ENCODE results near the gene MED19.
"Not testable (repeated sequence)": the region's sequence is repeated elsewhere in the genome, so short reads cannot be mapped to it uniquely, and the experiment has no call there.

The MED19 gene

GRCh38 chr11:57709802-57710367, 2.1 kb downstream of the MED19 start:
- Histone ChIP-seq H3K4me2 (ENCODE audit: low read length) (no peak overlapping the region), H3K79me2 (peaks cover 28% of the 10 kb centered on the region), H3K36me3 (ENCODE audit: control insufficient read depth, insufficient read depth, low read length) (no peaks in the 10 kb centered on the region), H3K4me3 (ENCODE audit: low read depth, low read length) (no peak overlapping the region), H3K4me1 (peaks cover 6% of the 10 kb centered on the region), H3K9ac (no peak overlapping the region), H3K27me3 (ENCODE audit: control insufficient read depth, insufficient read depth, low read length) (no peaks in the 10 kb centered on the region), H3K27ac (no peak overlapping the region), H3K9me3 (ENCODE audit: control insufficient read depth, low read length) (no peaks in the 10 kb centered on the region), H2AFZ (no peak overlapping the region)
- TF ChIP-seq CTCF (IDR thresholded peaks at IDR 0.05): no peak

- not testable (repeated sequence) for H3K27me3 ChIP-seq (ENCODE audit: control insufficient read depth, insufficient read depth, low read length); H3K27ac ChIP-seq; H3K9me3 ChIP-seq (ENCODE audit: control insufficient read depth, low read length); H3K4me1 ChIP-seq; H3K4me2 ChIP-seq (ENCODE audit: low read length); H3K4me3 ChIP-seq (ENCODE audit: low read depth, low read length); H3K36me3 ChIP-seq (ENCODE audit: control insufficient read depth, insufficient read depth, low read length); H3K79me2 ChIP-seq; H2AFZ ChIP-seq; H3K9ac ChIP-seq
Measured at GRCh38 chr11:57705432-57705831, 6.6 kb downstream of the MED19 start.

GRCh38 chr11:57704932-57705331, 7.1 kb downstream of the MED19 start:
- H3K4me1 ChIP-seq: no peaks in the 10 kb centered on the region
- no peak for TF ChIP-seq CTCF (IDR thresholded peaks at IDR 0.05)

GRCh38 chr11:57703341-57703740, 8.7 kb downstream of the MED19 start:
- TF ChIP-seq CTCF (IDR thresholded peaks at IDR 0.05): no peak
- Histone ChIP-seq H3K27me3 (ENCODE audit: control insufficient read depth, insufficient read depth, low read length) (no peaks in the 10 kb centered on the region), H3K9me3 (ENCODE audit: control insufficient read depth, low read length) (no peaks in the 10 kb centered on the region), H3K9ac (no peak overlapping the region), H3K79me2 (no peaks in the 10 kb centered on the region), H3K4me1 (no peaks in the 10 kb centered on the region), H3K4me3 (ENCODE audit: low read depth, low read length) (no peak overlapping the region), H3K36me3 (ENCODE audit: control insufficient read depth, insufficient read depth, low read length) (no peaks in the 10 kb centered on the region), H3K27ac (no peak overlapping the region), H3K4me2 (ENCODE audit: low read length) (no peak overlapping the region), H2AFZ (no peak overlapping the region)

More at GRCh38 chr11:57704932-57705331, 7.1 kb downstream of the MED19 start:
- no peaks in the 10 kb centered on the region for H3K79me2 ChIP-seq
- no peak overlapping the region for H2AFZ ChIP-seq
- no peaks in the 10 kb centered on the region for H3K36me3 ChIP-seq (ENCODE audit: control insufficient read depth, insufficient read depth, low read length)
- H3K27ac ChIP-seq: no peak overlapping the region
- no peaks in the 10 kb centered on the region for H3K9me3 ChIP-seq (ENCODE audit: control insufficient read depth, low read length)
- H3K27me3 ChIP-seq (ENCODE audit: control insufficient read depth, insufficient read depth, low read length): no peaks in the 10 kb centered on the region
- no peak overlapping the region for H3K4me3 ChIP-seq (ENCODE audit: low read depth, low read length)
- H3K4me2 ChIP-seq (ENCODE audit: low read length): no peak overlapping the region
- H3K9ac ChIP-seq: no peak overlapping the region

GRCh38 chr11:57700425-57700824, 11.6 kb downstream of the MED19 start:
- Histone ChIP-seq H3K27me3 (ENCODE audit: control insufficient read depth, insufficient read depth, low read length) (no peaks in the 10 kb centered on the region), H3K4me3 (ENCODE audit: low read depth, low read length) (no peak overlapping the region), H2AFZ (no peak overlapping the region), H3K79me2 (no peaks in the 10 kb centered on the region), H3K9ac (no peak overlapping the region), H3K36me3 (ENCODE audit: control insufficient read depth, insufficient read depth, low read length) (no peaks in the 10 kb centered on the region), H3K9me3 (ENCODE audit: control insufficient read depth, low read length) (no peaks in the 10 kb centered on the region), H3K27ac (no peak overlapping the region), H3K4me2 (ENCODE audit: low read length) (no peak overlapping the region), H3K4me1 (no peaks in the 10 kb centered on the region)
- TF ChIP-seq CTCF (IDR thresholded peaks at IDR 0.05): no peak

All from parathyroid adenoma (tissue), 2 donors.